CMK (cell line): Measurements from ENCODE around the gene PCSK9.

Experiments
- DNase-seq: peaks from one replicate; pipeline ENCODE4 v3.0.0-alpha.2; 2010; ENCODE audit warnings: low read depth

Gene PCSK9

GRCh38 chr1:55044617-55045397, 5.5 kb downstream of the PCSK9 start:
- DNase-seq, result no peak

GRCh38 chr1:55045430-55045829, 6.1 kb downstream of the PCSK9 start:
- DNase-seq, result no peak

GRCh38 chr1:55046871-55047270, 7.5 kb downstream of the PCSK9 start:
- no peak for DNase-seq

DNA sequence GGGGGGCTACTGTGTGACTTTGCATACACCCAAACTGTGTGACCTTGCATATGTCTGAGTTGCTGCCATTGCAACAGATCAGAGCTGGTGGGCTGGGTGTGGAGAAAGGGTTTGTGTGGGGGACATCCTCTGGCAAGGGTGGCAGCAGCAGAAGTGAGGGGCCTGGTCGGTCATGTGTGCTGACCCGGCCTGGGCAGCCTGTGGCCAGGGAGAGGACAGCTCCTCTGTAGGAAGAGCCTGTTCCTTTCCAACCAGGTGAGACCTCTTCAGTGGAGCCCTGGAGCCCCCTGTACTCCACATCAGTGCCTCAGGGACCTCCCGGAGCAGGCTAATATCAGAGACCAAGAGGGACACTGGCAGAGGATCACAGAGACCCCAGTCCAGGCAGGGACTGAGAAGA, 8.3 kb downstream of the PCSK9 start:
- no peak for DNase-seq

DNA sequence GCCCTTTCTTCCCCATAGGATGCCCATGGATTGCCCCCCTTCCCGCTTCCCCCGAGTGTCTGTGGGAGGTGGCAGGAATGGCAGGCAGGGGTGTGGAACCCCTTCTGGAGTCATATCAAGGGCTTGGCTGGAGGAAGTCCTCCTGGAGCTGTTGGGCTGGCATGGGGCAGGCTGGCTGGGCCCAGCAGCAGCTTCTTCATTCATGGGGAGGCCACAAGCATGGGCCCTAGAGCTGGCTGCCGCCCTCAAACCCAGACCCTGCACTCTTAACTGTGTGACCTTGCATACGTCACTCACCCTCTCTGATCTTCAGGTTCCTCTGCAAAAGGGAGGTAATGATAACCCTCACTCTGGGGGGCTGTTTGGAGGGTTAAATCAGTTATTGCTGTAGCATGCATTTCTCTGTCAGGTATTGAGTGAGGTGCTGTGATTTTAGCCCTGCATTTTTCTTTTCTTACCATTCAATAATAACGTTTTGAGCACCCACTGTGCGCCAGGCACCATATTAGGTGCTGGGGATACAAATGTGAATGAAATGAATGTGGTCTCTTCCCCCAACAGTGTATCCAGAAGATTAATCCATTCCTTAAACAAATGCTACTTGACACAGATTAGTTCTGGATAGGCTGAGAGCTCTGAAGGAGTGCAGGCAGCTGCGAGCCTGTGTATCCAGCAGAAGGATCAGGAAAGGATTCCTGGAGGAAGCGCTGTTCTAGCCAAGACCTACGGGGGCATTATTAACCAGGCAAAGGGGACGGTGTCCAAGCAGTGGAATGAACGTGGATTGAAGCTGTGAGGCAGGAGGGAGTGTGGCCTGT, 9.3 kb downstream of the PCSK9 start:
- DNase-seq, result no peak

GRCh38 chr1:55049271-55049913, 10.0 kb downstream of the PCSK9 start:
- DNase-seq, result no peak

DNA sequence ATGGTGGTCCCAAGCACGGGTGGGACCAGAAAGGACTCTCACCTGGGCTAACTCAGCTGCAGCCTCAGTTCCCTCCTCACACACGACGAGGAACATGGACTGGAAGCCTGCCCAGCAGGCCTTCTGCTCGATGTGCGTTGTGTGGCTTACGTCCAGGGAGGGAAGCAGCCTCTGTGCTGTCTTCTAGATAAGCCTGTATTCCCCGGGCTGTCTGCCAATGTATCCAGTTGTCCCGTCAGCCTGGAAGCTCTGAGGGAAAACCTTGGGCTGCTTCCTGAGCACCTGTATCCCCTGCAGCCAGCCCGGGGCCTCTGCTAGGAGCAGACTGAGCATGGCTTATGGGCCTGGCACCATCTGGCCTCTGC, 10.5 kb downstream of the PCSK9 start:
- no peak for DNase-seq

GRCh38 chr1:55050283-55050682, 10.9 kb downstream of the PCSK9 start:
- no peak for DNase-seq

- no peak for DNase-seq
These were observed 11.8 kb downstream of the PCSK9 start for GRCh38 chr1:55051169-55051568.

DNA sequence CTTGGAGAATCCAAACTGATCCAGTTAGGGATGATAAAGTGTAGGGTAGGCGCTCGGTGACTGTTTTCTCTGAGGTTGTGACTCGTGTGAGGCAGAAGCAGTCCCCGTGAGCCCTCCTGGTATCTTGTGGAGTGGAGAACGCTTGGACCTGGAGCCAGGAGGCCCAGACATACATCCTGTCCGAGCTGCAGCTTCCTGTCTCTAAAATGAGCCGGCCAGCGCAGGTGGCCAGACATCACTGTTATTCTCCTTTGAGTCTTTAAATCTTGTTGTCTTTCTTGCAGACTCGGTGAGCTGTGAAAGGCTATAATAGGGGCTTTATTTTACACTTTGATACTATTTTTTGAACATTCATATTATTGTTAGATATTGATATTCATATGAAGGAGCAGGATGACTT, 12.3 kb downstream of the PCSK9 start:
- DNase-seq, result no peak

DNA sequence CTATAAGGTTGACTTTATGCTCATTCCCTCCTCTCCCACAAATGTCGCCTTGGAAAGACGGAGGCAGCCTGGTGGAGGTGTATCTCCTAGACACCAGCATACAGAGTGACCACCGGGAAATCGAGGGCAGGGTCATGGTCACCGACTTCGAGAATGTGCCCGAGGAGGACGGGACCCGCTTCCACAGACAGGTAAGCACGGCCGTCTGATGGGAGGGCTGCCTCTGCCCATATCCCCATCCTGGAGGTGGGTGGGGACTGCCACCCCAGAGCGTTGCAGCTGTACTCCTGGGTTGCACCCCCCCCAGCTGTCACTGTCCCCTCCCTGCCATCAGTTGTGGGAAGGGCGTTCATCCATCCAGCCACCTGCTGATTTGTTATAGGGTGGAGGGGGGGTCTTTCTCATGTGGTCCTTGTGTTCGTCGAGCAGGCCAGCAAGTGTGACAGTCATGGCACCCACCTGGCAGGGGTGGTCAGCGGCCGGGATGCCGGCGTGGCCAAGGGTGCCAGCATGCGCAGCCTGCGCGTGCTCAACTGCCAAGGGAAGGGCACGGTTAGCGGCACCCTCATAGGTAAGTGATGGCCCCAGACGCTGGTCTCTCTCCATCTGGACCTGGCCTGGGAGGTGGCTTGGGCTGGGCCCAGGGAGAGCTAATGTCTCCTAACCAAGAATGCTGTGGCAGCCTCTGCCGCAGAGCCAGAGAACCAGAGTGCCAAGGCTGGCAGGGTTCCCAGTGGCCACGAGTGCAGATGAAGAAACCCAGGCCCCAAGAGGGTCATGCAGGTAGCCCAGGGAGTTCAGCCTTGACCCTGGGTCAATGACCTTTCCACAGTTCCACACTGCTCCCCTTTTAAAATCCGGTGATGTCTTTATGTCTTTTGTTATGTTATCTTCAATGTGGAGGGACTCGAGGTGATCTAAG, 13.1 kb downstream of the PCSK9 start:
- no peak for DNase-seq

GRCh38 chr1:55053265-55053954, 14.1 kb downstream of the PCSK9 start:
- DNase-seq, result no peak

GRCh38 chr1:55054396-55054795, 15.0 kb downstream of the PCSK9 start:
- no peak for DNase-seq

- DNase-seq, result no peak
These were observed 15.9 kb downstream of the PCSK9 start for GRCh38 chr1:55055084-55055882.

DNA sequence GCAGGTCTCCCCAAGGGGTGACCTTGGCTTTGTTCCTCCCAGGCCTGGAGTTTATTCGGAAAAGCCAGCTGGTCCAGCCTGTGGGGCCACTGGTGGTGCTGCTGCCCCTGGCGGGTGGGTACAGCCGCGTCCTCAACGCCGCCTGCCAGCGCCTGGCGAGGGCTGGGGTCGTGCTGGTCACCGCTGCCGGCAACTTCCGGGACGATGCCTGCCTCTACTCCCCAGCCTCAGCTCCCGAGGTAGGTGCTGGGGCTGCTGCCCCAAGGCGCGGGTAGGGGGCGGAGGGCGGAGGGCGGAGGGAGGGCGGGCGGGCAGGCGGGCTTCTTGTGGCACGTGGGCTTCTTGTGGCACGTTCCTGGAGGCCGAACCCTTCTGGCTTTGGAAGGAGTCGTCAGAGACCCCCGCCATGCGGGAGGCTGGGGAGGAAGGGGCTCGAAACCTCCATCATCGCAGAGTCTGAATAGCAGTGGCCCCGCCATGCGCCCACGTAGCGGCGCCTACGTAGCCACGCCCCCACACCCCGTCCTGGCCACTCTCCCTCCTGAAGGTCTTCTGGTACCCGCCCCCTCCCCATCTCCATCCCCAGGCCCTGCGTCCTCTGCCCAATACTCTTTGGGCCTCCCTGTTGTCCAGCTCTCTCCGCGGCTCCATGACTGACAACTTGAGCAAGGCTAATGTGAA, 16.7 kb downstream of the PCSK9 start:
- no peak for DNase-seq

DNA sequence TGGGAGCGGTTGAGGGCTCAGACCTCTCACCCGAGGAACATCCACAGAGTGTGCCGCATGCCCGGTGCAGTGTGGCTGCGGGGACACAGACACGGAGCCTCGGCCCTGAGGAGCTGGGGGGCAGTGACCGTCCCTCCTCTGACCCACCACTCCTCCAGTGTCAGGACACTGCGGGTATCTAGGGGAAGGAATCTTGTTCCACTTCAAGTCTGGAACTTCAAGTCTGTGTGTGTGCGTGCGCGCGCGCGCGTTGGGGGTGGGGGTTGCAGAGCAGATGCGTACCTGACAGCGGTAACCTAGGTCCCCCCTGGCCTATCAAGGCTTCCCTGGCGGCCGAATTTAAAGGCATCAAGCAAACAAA, 17.3 kb downstream of the PCSK9 start:
- no peak for DNase-seq

- no peak for DNase-seq
These were observed 18.1 kb downstream of the PCSK9 start for GRCh38 chr1:55057270-55057955.

DNA sequence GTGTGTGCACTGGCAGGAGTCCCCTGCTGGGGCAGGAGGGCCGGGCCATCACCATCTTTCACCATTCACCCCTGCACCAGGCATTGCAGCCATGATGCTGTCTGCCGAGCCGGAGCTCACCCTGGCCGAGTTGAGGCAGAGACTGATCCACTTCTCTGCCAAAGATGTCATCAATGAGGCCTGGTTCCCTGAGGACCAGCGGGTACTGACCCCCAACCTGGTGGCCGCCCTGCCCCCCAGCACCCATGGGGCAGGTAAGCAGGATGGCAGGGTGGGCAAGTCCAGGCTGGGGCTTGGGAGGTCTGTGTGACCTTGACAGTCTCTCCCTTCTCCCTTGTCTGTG, 18.6 kb downstream of the PCSK9 start:
- no peak for DNase-seq

DNA sequence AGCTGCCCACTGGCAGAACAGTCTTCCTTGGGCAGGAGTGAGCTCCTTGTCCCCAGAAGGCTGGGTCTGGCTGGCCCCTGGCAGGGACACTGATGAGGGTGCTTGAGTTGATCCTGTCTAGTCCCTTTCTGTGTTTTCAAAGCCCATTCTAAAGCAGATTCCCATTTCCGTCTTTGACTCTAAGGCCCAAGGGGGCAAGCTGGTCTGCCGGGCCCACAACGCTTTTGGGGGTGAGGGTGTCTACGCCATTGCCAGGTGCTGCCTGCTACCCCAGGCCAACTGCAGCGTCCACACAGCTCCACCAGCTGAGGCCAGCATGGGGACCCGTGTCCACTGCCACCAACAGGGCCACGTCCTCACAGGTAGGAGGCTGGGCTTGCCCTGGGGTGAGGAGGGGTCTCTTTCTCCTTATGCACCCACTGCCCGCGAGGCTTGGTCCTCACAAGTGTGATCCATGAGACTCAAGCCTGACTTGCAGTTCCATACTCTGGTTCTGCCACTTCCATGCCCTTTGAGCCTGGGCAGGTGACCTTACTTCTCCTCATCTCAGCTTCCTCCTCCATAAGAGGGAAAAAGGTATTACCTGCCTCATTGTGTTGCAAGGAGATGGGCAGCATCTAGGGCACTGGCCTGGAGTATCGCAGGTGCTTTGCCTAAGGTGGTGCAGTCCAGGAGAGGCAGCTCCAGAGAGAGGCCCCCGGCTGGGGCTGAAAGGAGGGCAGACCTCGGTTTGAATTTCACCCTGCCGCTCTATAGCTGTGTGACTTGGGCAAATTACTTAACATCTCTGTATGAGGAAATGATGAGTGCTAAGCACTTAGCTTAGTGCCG, 20.2 kb downstream of the PCSK9 start:
- no peak for DNase-seq
